ENCODE results near the gene NSUN5.

DNA sequence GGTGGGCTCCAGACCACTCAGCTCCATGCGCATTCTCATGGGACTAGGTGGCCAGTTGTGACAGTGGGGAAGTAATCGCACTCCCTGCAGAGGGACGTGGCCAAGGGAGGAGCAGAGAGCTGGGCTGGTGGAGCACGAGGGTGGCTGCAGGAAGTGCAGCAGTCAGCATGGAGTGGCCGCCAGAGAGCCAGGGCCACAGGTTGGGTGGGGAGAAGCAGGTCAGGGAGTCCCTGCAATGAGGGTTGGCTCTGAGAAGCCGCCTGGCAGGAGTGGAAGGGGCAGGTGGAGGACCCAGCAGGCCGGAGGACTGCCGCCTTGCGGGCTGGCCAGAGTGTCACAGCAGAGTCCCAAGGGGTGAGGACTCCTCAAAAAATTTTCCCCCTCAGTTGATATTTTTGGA, 45.6 kb upstream of the NSUN5 start:
- TF ChIP-seq, protein P1, sequence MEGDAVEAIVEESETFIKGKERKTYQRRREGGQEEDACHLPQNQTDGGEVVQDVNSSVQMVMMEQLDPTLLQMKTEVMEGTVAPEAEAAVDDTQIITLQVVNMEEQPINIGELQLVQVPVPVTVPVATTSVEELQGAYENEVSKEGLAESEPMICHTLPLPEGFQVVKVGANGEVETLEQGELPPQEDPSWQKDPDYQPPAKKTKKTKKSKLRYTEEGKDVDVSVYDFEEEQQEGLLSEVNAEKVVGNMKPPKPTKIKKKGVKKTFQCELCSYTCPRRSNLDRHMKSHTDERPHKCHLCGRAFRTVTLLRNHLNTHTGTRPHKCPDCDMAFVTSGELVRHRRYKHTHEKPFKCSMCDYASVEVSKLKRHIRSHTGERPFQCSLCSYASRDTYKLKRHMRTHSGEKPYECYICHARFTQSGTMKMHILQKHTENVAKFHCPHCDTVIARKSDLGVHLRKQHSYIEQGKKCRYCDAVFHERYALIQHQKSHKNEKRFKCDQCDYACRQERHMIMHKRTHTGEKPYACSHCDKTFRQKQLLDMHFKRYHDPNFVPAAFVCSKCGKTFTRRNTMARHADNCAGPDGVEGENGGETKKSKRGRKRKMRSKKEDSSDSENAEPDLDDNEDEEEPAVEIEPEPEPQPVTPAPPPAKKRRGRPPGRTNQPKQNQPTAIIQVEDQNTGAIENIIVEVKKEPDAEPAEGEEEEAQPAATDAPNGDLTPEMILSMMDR (IDR thresholded peaks at IDR 0.05; ENCODE audit: poor library complexity), result no peak
- TF ChIP-seq EZH2phosphoT487 (IDR thresholded peaks at IDR 0.05; ENCODE audit: low read depth, severe bottlenecking, unreplicated experiment), result no peak
- no peak for TF ChIP-seq EZH2 (IDR thresholded peaks at IDR 0.05; ENCODE audit: borderline replicate concordance)
